ENCODE measurements around the gene ANKRD17.
"Not testable (repeated sequence)": the region's sequence is repeated elsewhere in the genome, so short reads cannot be mapped to it uniquely, and the experiment has no call there.

The ANKRD17 gene

DNA sequence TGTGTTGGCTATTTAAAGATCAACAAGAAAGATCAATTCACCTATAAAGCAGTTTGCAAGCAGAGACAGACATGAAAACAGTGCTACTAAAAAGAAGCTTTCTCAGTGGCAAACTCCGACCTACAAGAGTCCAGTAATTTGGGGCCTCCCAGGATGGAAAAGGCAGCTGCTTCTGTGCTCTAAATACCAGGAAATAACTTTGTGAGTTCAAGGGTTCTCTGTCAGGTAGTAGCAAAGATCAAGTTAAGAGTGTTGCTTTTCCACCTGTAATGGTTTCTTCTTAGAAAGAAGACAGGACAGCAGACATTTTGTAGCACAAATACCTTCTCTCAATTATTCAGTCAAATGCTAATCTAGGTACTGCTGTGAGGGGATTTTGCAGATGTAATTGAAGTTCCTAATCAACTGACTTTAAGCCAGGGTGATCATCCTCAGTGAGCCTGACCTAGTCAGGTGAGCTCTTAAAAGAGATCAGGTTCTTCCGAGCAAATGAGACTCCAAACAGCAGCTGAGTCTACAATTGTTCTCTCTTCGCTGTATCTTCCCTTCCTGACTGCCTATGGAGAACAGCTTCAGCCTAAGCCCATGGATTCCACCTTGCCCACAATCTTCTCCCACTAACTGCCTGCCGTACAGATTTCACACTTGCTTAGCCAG, 13.5 kb downstream of the ANKRD17 start:
- DNase-seq, result no peak

DNA sequence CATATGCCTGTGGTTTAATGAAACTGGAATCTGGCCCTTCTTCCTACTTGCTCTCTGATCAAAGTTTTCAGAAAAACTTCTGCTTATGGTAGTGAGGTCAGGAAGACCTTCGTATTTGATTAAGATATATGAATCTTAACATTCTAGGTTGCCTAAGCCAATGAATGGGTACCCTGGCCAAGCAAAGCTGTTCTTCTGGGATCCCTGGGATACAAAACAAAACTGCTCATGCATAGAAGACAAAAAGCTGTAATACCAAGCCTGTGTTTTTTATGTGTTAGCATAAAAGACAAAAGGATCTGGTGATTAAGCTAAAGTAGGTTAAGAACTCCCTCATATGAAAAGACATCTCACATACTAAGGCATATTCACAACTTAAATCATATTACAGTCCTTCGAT, 21.6 kb downstream of the ANKRD17 start:
- DNase-seq, result no peak

DNA sequence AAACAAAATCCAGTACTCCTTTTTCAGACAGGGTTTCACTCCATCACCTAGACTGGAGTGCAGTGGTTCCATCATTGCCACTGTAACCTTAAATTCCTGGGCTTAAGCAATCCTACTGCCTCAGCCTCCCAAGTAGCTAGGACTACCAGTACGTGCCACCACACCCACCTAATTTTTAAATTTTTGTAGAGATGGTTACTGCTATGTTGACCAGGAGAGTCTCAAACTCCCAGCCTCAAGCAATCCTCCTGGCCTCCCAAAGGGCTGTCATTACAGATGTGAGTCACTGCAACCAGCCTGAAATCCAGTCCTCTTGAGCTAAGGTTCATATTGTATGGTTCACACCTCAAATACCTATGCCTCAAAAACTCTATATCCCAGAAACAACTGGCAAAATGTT, 22.4 kb downstream of the ANKRD17 start:
- DNase-seq, result no peak

DNA sequence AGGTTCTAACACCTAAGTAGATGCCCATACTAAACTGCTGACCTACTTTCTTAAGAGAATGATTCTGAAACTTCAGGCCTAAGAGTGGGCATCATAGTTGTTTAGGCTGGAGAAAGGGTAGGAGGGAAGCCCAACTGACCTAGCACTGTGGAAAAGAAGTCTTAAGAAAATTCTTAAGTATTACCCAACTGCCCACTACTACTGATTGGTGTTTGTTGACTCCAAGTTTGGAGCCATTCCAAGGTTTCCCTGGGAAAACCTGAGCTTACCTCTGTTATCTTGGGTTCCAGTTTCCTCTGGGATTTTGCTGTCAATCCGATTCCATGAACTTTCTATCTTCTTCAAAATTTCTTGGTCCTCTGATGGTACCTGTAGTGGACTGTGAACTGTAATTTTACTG, 23.9 kb downstream of the ANKRD17 start:
- DNase-seq, result no peak

DNA sequence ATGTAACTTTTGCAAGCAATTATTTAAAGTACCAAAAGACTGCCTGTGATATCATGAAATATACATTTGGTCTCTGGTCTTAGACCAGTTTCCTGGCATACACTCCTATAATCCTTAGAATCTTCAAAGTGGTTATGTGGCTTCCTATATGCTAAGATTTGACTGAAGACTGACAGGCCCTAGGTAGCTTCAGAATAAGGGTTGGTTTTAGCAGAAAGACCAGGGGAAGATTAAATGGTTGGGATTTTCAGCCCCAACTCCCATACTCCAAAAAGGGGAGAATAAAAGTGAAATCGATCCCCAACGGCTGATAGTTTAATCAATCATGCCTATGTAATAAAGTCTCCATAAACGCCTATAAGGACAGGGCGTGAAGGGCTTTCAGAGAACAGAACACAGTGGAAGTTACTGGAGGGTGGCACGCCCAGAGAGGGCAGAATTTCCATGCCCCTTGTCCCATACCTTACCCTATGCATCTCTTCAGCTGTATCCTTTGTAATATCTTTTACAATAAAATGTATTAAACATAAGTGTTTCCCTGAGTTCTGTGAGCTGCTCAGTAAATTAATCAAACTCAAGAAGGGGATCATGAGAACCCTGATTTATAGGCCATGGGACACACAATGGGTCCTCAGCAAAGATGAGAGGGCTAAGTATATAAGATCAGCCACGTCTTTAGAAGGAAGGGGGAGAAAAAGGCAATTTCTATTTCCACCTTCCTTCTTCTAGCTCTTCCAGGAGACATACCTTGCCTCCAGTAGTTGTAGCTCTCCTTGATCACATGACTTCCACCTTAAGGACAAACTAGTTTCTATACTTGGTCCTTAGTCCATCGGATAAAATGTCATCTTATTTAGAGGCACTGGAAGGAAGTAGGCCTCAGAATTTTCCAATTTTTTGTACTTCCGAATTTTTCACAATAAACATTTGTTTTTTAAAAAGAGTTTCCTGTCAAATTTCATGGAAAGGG, 26.8 kb downstream of the ANKRD17 start:
- no peak for DNase-seq

DNA sequence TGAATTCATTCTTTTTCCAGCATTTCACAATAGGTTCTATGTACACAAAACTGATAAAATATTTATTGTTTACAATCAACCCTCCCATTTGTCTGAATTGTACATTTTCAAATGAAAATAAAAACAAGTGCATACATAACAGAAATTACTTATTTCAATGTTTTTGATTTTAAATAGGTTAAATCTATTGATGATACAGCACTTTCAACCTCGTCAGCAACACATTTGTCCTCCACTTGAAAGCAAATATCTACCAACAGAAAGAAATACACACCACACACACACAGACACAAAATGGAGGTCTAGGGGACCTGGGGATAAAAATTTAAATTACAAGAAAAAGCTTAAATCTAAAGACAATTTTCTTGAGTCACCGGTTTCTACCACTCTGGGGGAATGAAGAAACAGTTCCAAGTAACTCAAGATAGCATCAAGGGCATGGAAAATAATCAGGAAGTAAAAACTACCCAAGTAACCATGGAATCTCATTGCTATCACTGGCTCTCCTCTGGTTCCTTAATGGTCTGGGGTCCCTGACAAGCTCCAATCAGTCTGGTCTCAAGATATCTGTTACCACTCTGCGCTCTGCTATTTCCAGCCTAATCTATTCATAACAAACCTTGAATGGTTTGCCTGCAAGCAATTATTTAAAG, 27.6 kb downstream of the ANKRD17 start:
- no peak for DNase-seq

DNA sequence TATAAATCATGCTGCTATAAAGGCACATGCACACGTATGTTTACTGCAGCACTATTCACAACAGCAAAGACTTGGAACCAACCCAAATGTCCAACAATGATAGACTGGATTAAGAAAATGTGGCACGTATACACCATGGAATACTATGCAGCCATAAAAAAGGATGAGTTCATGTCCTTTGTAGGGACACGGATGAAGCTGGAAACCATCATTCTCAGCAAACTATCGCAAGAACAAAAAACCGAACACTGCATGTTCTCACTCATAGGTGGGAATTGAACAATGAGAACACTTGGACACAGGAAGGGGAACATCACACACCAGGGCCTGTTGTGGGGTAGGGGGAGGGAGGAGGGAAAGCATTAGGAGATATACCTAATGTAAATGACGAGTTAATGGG, 29.8 kb downstream of the ANKRD17 start:
- DNase-seq, result not testable (repeated sequence)

DNA sequence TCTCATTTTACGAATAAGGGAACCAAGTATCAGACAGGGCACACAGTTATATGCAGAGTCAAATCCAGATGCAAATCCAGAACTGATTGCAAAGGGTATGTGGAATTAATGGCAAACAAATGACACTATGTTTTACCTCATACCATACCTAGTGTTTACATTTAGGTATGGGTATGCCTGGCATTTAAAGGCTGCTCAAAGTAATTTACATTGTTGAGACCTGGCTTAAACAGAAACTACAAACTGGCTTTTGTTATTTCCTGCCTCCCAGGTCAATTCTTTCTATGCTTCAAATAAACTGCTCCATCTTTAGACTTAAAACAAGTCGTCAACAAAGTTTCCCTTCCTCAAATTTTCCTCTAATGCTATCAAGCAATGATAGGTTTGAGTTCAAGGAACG, 33.7 kb downstream of the ANKRD17 start:
- DNase-seq, result no peak

DNA sequence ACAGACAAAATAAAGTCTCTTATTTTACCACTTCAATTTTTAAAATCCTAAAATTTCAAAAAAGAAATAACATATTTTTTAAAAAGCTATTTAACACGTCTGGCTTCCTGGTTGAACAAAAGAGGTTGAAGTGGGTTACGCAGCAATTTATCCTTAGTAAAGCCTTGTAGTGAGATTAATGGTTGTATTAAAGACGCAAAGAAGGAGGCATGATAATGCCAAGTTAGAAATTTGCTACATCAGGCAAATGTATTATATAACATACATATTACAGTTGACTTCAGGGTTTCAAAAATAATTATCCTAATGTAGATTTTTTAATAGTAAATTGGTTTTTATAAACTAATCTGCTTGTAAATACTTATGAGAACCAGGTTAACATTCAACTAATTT, 35.3 kb downstream of the ANKRD17 start:
- DNase-seq, result no peak

DNA sequence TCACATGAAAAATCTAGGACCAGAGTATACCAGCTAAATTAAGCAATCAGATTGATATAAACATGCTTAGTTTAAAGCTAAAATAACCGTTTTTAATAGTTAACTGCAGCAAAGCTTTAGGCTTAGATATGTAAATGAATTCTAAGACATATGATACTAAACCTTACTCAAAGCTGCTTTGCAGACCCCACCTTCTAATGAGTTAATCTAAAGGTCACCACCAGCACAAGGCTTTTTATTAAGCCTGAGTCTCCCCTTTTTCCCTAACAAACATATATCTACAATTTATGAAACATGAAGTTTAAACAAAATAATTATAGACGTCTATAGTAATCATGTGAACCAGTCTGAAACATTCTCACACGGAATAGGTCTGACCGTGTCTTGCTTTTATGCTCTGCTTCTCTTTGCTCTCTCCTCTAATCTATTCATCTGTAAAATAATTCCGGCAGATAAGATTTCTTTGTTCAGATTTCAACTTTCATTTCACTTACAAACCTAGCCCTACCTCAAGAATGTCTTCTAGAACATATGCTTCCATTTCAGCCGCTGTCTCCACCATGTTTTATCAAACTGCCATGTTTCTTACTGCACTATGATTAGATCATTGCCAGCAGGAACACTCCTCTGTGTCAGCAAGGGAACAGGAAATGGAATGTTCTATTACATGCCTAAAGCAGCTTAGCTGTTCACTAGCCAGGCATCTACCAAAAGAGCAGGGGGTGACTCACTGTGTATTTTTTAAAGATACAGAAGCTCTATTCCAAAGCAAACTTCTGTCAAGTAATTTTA, 35.9 kb downstream of the ANKRD17 start:
- DNase-seq, result peak; percentile 15

DNA sequence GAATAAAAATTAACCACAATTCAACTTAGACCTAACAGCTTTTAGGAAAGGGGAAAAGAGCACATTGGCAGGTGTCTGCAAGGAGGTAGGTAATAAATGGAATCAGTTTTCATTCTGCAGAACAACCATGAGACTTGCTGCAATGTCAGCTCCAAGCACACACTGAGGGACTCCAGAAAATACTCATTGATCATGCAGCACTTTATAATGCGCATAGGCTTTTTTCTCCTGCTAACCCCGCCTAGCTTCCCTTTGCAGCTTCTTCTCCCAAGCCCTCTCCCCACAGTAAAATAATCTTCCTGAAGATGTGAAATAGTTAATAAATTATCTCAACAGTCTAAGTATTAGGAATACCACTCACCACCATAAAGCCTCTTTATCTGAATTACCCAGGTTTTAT, 36.9 kb downstream of the ANKRD17 start:
- no peak for DNase-seq

DNA sequence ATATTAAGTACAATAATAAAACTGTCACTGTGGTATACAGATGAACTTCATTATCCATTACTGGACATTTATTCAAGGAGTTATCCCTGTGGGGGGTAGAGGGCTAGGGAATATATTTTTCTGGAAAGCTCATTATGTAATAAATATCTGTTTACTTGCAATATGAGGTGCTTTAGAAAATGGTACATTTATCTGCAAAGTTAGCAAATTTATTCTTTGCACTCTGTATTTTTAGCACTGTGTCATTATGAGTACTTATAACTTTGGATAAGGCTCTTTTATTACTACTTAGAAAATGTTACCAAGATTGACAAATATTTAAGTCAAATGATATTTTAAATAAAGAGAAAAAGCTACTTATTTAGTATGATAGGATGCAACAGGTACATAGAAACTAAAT, 37.8 kb downstream of the ANKRD17 start:
- no peak for DNase-seq

DNA sequence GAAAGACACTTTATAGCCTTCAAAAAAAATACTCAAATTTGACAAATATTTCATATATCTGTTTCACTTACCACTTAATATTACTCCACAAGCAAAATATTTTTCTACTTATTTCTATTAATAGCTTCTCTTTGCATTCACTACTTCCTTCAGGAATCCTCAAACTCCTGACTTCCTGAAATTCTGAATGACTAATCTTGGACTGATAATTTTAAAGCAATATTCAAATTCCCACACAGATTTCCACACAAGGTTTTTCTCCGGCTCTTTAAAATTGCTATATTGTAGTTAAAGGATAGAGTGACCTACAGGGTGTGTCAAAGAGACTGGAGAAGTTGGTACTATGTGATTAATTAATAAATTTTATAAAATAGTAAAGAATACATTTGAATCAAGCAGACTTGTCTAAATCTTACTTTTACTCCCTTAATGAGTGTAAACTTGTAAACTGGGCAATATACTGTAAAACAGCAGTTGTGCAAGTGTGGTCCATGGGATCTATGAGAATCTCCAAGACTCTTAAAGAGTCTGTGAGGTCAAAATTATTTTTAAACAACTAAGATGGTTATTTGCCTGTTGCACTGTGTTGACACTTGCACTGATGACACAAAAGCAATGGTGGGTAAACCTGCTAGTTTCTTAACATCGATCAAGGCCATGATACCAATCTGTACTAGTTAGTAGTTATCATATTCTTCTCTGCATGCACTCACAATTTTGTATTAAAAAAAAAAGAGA, 44.5 kb downstream of the ANKRD17 start:
- DNase-seq, result no peak

DNA sequence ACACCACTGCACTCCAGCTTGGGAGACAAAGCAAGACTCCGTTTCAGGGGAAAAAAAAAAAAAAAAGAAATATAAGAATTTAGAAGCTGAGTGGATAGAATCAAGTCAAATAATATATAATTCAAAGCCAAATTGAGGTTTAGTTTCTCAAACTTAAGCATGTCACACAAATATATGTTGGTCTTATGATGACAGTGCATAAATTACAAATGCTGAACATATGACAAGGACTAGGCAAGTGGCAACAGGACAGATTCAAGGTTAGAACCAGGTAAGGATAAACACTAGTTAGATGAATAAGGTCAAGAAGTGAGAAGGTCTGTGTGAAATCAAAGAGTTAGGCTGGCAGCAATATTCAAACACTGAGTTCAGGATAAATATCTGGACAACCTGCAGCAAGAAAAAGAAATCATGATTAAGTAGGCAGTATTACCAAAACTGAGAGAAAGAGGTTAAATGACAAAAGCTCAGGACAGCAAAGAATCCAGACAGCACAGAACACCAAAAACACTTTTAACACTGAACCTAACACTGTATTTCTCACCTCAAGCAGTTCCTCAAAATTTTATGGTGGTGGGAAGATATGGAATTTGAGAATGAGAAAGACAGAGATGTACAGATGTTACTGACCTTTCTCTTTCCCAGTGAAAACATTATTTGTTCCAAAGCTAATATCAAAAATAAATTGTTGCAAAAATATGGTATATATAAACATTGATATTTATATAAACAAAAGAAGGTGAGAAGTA, 45.4 kb downstream of the ANKRD17 start:
- no peak for DNase-seq

DNA sequence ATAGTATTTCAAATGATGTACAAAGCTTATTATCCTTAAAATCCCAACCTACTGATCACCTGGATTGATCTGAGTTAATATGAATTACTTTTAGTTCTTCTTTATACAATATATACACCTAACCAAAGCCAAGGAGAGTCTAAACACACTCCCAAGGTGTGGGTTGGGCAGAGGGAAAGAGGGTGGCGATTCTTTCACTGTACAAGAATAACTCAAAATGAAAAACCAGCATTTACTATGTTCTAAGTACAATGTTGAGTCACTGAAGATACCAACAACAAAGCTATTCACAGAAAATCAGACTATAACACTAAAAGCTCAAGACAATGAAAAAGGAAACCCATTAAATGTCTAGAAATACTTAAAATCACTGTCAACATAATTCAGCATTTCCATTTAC, 46.6 kb downstream of the ANKRD17 start:
- no peak for DNase-seq

DNA sequence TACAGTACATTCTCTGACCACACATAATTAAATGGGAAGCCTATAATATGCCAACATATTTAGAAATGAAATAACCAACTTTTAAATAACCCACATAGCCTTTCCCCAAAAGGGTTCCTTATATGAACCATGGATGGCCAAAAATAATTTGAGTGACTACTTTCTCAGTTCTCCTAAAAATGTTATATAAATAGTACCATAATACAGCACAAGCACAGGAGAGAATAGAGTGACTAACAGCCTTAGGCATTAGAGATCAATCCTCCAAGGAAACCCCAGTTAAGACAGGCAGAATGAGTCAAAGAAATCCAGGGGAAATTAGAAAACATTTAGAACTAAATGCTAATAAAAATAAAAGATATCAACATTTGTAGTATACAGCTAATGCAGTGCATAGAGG, 50.2 kb downstream of the ANKRD17 start:
- DNase-seq, result no peak

DNA sequence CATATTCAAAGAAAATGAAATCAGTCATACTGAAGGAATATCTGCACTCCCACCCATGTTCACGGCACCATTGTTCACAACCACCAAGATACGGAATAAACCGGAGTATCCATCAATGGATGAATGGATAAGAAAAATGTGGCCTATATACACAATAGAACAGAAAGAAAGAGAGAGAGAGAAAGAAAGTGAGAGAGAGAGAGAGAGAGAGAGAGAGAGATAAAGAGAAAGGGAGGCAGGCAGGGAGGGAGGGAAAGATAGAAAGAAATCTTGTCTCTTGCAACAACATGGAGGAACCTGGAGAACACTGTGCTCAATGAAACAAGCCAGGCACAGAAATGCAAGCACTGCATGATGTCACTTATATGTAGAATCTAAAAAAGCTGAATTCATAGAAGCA, 52.4 kb downstream of the ANKRD17 start:
- no peak for DNase-seq

DNA sequence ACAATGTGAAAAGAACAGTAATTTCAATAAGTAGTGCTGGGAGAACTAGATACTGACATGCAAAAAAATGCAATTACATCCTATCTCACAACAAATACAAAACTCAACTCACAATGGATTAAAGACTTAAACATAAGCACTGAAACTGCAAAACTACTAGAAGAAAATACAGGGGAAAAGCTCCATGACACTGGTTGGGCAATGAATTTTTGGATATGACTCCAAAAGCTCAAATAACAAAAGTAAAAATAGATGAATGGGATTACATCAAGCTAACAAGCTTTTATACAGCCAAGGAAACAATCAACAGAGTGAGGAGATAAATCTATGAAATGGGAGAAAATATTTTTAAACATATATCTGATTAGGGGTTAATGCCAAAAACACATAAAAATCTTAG, 53.1 kb downstream of the ANKRD17 start:
- no peak for DNase-seq

DNA sequence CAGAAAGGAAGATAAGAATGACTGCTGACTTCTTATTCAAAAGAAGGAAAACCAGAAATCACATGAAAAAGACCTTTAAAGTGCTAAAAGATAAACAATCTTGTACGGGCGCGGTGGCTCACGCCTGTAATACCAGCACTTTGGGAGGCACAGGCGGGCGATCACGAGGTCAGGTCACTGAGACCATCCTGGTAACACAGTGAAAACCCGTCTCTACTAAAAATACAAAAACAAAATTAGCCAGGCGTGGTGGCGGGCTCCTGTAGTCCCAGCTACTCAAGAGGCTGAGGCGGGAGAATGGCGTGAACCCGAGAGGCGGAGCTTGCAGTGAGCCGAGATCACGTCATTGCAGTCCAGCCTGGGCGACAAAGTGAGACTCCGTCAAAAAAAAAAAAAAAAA, 54.6 kb downstream of the ANKRD17 start:
- DNase-seq, result not testable (repeated sequence)

DNA sequence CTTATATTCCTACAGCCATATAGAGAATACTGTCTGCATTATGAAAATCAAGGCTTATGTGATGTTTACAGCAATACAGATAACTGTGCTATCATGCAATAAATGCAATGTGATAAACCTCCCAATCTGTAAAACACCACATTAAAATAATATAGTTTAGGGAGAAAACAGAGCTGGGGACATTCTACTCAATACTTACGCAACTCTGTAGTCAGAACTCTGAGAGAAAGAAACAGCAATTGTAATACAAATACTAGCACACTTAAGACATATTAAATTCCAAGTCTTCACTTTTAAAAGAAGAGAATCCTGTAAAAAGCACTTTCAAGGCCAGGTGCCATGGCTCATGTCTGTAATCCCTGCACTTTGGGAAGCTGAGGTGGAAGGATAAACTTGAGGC, 61.4 kb downstream of the ANKRD17 start:
- DNase-seq, result no peak

DNA sequence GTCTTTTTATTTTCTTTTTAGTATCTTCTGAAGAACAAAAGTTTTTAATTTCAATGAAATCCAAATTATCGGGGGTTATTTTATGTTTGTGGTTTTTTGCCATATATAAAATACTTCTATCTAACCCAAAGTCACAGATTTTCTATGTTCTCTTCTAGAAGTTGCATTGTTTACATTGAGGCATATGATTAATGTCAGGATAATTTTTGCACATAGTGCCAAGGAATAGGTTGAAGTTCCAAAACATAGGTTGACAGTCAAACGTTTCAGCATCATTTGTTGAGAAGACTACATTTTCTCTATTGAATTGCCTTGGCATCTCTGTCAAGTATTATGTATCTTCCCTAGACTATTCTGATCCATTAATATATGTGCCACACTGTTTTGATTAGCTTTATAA, 64.5 kb downstream of the ANKRD17 start:
- no peak for DNase-seq

DNA sequence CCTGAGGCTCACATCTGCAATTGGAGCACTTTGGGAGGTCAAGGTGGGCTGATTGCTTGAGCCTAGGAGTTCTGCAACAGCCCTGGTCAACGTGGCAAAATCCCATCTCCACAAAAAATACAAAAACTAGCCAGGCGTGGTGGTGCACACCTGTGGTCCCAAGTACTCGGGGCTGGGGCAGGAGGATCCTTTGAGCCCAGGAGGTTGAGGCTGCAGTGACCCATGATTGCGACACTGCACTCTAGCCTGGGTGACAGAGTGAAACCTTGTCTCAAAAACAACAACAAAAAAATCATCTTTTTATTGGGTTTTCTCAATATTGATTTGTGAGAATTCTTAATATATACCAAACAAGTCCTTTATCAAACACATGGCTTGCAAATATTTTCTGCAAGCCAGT, 64.9 kb downstream of the ANKRD17 start:
- no peak for DNase-seq
